Skeletal muscle satellite cell (primary cell): Measurements from ENCODE around the gene LRRN2.

Experiments
- H3K27me3 ChIP-seq: 2 replicates; pipeline ENCODE4 v1.7.0; 2013; ENCODE audit warnings: low read length; ENCODE audit not compliant: control insufficient read depth, insufficient read depth
- H3K36me3 ChIP-seq: 2 replicates; pipeline ENCODE4 v1.7.0; 2013; ENCODE audit warnings: mild to moderate bottlenecking, control low read depth, low read length; ENCODE audit not compliant: insufficient read depth
- H3K4me1 ChIP-seq: 2 replicates; pipeline ENCODE4 v1.7.0; 2013; ENCODE audit warnings: low read length; ENCODE audit not compliant: control insufficient read depth, insufficient read depth
- H3K4me2 ChIP-seq: 2 replicates; pipeline ENCODE4 v1.7.0; 2013; ENCODE audit warnings: mild to moderate bottlenecking, low read length
- H3K4me3 ChIP-seq: 2 replicates; pipeline ENCODE4 v1.7.0; 2013; ENCODE audit warnings: low read length
- H3K9ac ChIP-seq: 2 replicates; pipeline ENCODE4 v1.7.0; 2013; ENCODE audit warnings: mild to moderate bottlenecking, low read depth, low read length, moderate library complexity
- H3K9me3 ChIP-seq: replicated peaks from 2 replicates; pipeline ENCODE4 v1.7.0; 2013; ENCODE audit warnings: mild to moderate bottlenecking, control low read depth, low read length

The LRRN2 gene

GRCh38 chr1:204711103-204711946 lies 25.8 kb upstream of the LRRN2 start:
- Histone ChIP-seq H3K4me2 (no peak overlapping the region), H3K4me3 (no peak overlapping the region), H3K9me3 (no peaks in the 10 kb centered on the region), H3K36me3 (no peaks in the 10 kb centered on the region), H3K27me3 (peaks cover 74% of the 10 kb centered on the region), H3K4me1 (no peaks in the 10 kb centered on the region), H3K9ac (no peak overlapping the region)

- no peaks in the 10 kb centered on the region for H3K9me3 ChIP-seq
- no peak overlapping the region for H3K4me3 ChIP-seq
- H3K9ac ChIP-seq = no peak overlapping the region
- H3K4me2 ChIP-seq = no peak overlapping the region
- no peaks in the 10 kb centered on the region for H3K4me1 ChIP-seq
- H3K36me3 ChIP-seq = no peaks in the 10 kb centered on the region
- H3K27me3 ChIP-seq = peaks cover 70% of the 10 kb centered on the region
Observed at GRCh38 chr1:204709960-204710912, 24.7 kb upstream of the LRRN2 start.

GRCh38 chr1:204709021-204709420 lies 23.5 kb upstream of the LRRN2 start:
- H3K9me3 ChIP-seq = no peaks in the 10 kb centered on the region
- H3K27me3 ChIP-seq = peaks cover 64% of the 10 kb centered on the region
- H3K9ac ChIP-seq = no peak overlapping the region
- no peak overlapping the region for H3K4me3 ChIP-seq
- H3K4me1 ChIP-seq = no peaks in the 10 kb centered on the region
- H3K36me3 ChIP-seq = no peaks in the 10 kb centered on the region
- H3K4me2 ChIP-seq = no peak overlapping the region

GRCh38 chr1:204706838-204707509 lies 21.4 kb upstream of the LRRN2 start:
- no peak overlapping the region for H3K4me2 ChIP-seq
- H3K9ac ChIP-seq = no peak overlapping the region
- H3K36me3 ChIP-seq = no peaks in the 10 kb centered on the region
- no peaks in the 10 kb centered on the region for H3K4me1 ChIP-seq
- H3K4me3 ChIP-seq = no peak overlapping the region
- no peaks in the 10 kb centered on the region for H3K9me3 ChIP-seq
- peaks cover 58% of the 10 kb centered on the region for H3K27me3 ChIP-seq

GRCh38 chr1:204705888-204706837 lies 20.6 kb upstream of the LRRN2 start:
- Histone ChIP-seq H3K4me3 (no peak overlapping the region), H3K4me2 (no peak overlapping the region), H3K9ac (no peak overlapping the region), H3K4me1 (no peaks in the 10 kb centered on the region), H3K36me3 (no peaks in the 10 kb centered on the region), H3K27me3 (peaks cover 58% of the 10 kb centered on the region), H3K9me3 (no peaks in the 10 kb centered on the region)

GRCh38 chr1:204705493-204705811 lies 19.9 kb upstream of the LRRN2 start:
- H3K4me2 ChIP-seq = no peak overlapping the region

GRCh38 chr1:204704794-204705492 lies 19.4 kb upstream of the LRRN2 start:
- Histone ChIP-seq H3K9ac (no peak overlapping the region), H3K27me3 (peaks cover 50% of the 10 kb centered on the region)

More at GRCh38 chr1:204705493-204705811, 19.9 kb upstream of the LRRN2 start:
- Histone ChIP-seq H3K27me3 (peaks cover 55% of the 10 kb centered on the region), H3K9ac (no peak overlapping the region), H3K36me3 (no peaks in the 10 kb centered on the region), H3K4me3 (no peak overlapping the region), H3K9me3 (no peaks in the 10 kb centered on the region), H3K4me1 (no peaks in the 10 kb centered on the region)

GRCh38 chr1:204703826-204704612 lies 18.5 kb upstream of the LRRN2 start:
- no peaks in the 10 kb centered on the region for H3K9me3 ChIP-seq
- no peak overlapping the region for H3K4me2 ChIP-seq
- H3K4me1 ChIP-seq = no peaks in the 10 kb centered on the region
- H3K27me3 ChIP-seq = peaks cover 43% of the 10 kb centered on the region
- no peak overlapping the region for H3K4me3 ChIP-seq
- H3K36me3 ChIP-seq = no peaks in the 10 kb centered on the region
- H3K9ac ChIP-seq = no peak overlapping the region

More at GRCh38 chr1:204704794-204705492, 19.4 kb upstream of the LRRN2 start:
- no peaks in the 10 kb centered on the region for H3K4me1 ChIP-seq
- no peak overlapping the region for H3K4me2 ChIP-seq
- no peaks in the 10 kb centered on the region for H3K36me3 ChIP-seq
- no peaks in the 10 kb centered on the region for H3K9me3 ChIP-seq
- no peak overlapping the region for H3K4me3 ChIP-seq

- H3K9me3 ChIP-seq = no peaks in the 10 kb centered on the region
- no peak overlapping the region for H3K9ac ChIP-seq
- H3K4me3 ChIP-seq = no peak overlapping the region
- H3K27me3 ChIP-seq = peaks cover 41% of the 10 kb centered on the region
- H3K4me2 ChIP-seq = no peak overlapping the region
- H3K4me1 ChIP-seq = no peaks in the 10 kb centered on the region
- H3K36me3 ChIP-seq = no peaks in the 10 kb centered on the region
Observed at GRCh38 chr1:204703268-204703664, 17.7 kb upstream of the LRRN2 start.
